HG03135 (cell line): Measurements from ENCODE around the gene LARP4.
"Not testable (repeated sequence)": the region's sequence is repeated elsewhere in the genome, so short reads cannot be mapped to it uniquely, and the experiment has no call there.

ENCODE experiments used
- ATAC-seq: cut with Tn5 transposase; IDR thresholded peaks from one replicate; pipeline ENCODE4 v1.9.1; 2021; ENCODE audit warnings: mild to moderate bottlenecking, moderate library complexity; ENCODE audit not compliant: unreplicated experiment

Gene LARP4

GRCh38 chr12:50521781-50522180, 121.1 kb downstream of the LARP4 start:
- ATAC-seq, result not testable (repeated sequence)

- no peak for ATAC-seq
Observed at GRCh38 chr12:50523772-50524171, 123.1 kb downstream of the LARP4 start.

GRCh38 chr12:50524621-50525020, 123.9 kb downstream of the LARP4 start:
- no peak for ATAC-seq

- ATAC-seq, result no peak
Observed at GRCh38 chr12:50525422-50525821, 124.7 kb downstream of the LARP4 start.

GRCh38 chr12:50527359-50527726, 126.7 kb downstream of the LARP4 start:
- no peak for ATAC-seq

- ATAC-seq, result no peak
Observed at GRCh38 chr12:50528800-50529199, 128.1 kb downstream of the LARP4 start.

GRCh38 chr12:50529345-50529744, 128.7 kb downstream of the LARP4 start:
- no peak for ATAC-seq
